Hepatocyte (in vitro differentiated cells): ENCODE results near the gene TMEM196. TPM values are rescaled to one million over a fixed set of nuclear protein-coding genes. Genes with fewer than 3 reads are reported as not detected.

Experiments used
- DNase-seq: peaks from one replicate; pipeline ENCODE4 v3.0.0-alpha.2; 2016; ENCODE audit warnings: low spot score
- H2AFZ ChIP-seq: fragments of 200-600 bp; sonication (generic); 2 replicates; pipeline ENCODE4 v1.6.0; 2016; ENCODE audit warnings: antibody characterized with exemption, mild to moderate bottlenecking
- H3K27ac ChIP-seq: fragments of 200-600 bp; sonication (generic); 2 replicates; pipeline ENCODE4 v1.5.1; 2016; ENCODE audit warnings: mild to moderate bottlenecking
- H3K27me3 ChIP-seq: fragments of 200-600 bp; sonication (generic); 2 replicates; pipeline ENCODE4 v1.6.1; 2016
- H3K36me3 ChIP-seq: fragments of 200-600 bp; sonication (generic); replicated peaks from 2 replicates; pipeline ENCODE4 v1.5.1; 2016; ENCODE audit warnings: low read depth; ENCODE audit not compliant: insufficient read depth
- H3K4me1 ChIP-seq: fragments of 200-600 bp; sonication (generic); 2 replicates; pipeline ENCODE4 v1.5.1; 2016; ENCODE audit warnings: mild to moderate bottlenecking, moderate library complexity; ENCODE audit not compliant: insufficient read depth
- H3K4me2 ChIP-seq: fragments of 200-600 bp; sonication (generic); 2 replicates; pipeline ENCODE4 v1.6.0; 2016
- H3K4me3 ChIP-seq: fragments of 200-600 bp; sonication (generic); 2 replicates; pipeline ENCODE4 v1.5.1; 2016; ENCODE audit warnings: mild to moderate bottlenecking
- H3K79me2 ChIP-seq: fragments of 200-600 bp; sonication (generic); 2 replicates; pipeline ENCODE4 v1.6.0; 2017; ENCODE audit warnings: mild to moderate bottlenecking
- H3K9me2 ChIP-seq: fragments of 200-600 bp; sonication (generic); replicated peaks from 2 replicates; pipeline ENCODE4 v1.6.0; 2017; ENCODE audit warnings: mild to moderate bottlenecking; ENCODE audit not compliant: insufficient read depth
- H3K9me3 ChIP-seq: fragments of 200-600 bp; sonication (generic); 2 replicates; pipeline ENCODE4 v1.5.1; 2016; ENCODE audit warnings: low read depth, mild to moderate bottlenecking
- H4K20me1 ChIP-seq: fragments of 200-600 bp; sonication (generic); 2 replicates; pipeline ENCODE4 v1.6.0; 2016; ENCODE audit warnings: mild to moderate bottlenecking; ENCODE audit not compliant: insufficient read depth, poor library complexity, severe bottlenecking
- EZH2 ChIP-seq: fragments of 200-600 bp; sonication (generic); IDR thresholded peaks from 2 replicates; pipeline ENCODE4 v1.6.1; 2016; ENCODE audit warnings: antibody characterized with exemption, mild to moderate bottlenecking, borderline replicate concordance
- EZH2phosphoT487 ChIP-seq: fragments of 200-600 bp; sonication (generic); IDR thresholded peaks from one replicate; pipeline ENCODE4 v1.6.1; 2018; ENCODE audit warnings: antibody characterized with exemption, mild to moderate bottlenecking, low read depth, moderate library complexity; ENCODE audit not compliant: unreplicated experiment, severe bottlenecking
- WGBS: methylation state at CpG from one replicate; pipeline ENCODE4 v1.1.6; 2016; ENCODE audit warnings: low lambda C conversion rate; ENCODE audit errors: missing lambda C conversion rate; 5-methylcytosine and 5-hydroxymethylcytosine counted together
- polyA plus RNA-seq: library from polyadenylated mRNA; unstranded; fragments of >200 nt; fragmentation: Nextera tagmentation; extraction: Ambion mirVana; gene quantifications from 2 replicates; pipeline ENCODE4 v1.2.1, GENCODE V29; 2016
- total RNA-seq: library from RNA; depleted of rRNA; stranded (reverse); fragments of >200 nt; gene quantifications from 2 replicates; pipeline ENCODE4 v1.2.3, GENCODE V29; 2014
- TF ChIP-seq, protein P1 (sequence below): fragments of 200-600 bp; sonication (generic); IDR thresholded peaks from 2 replicates; pipeline ENCODE4 v1.5.1; 2016; ENCODE audit warnings: antibody characterized with exemption, mild to moderate bottlenecking; ENCODE audit not compliant: poor library complexity

TMEM196 gene
- total and polyA plus RNA-seq, 2 experiments from 2014 or later, result 0.17 TPM; not detected in 1

DNA sequence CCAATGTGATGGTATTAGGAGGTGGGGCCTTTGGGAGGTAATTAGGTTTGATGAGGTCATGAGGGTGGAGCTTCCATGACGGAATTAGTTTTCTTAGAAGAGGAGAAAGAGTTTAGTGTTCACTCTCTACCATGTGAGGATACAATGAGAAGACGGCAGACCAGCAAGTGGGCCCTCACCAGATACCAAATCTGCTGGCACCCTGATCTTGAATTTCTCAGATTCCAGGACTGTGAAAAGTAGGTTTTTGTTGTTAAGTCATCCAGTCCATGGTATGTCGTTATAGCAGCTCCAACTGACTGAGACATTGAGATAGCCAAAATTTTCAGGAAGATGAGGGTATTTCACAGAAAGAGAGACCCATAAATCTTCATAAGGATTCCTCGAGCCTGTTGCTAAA, 3.6 kb upstream of the TMEM196 start:
- H4K20me1 ChIP-seq, result no peaks in the 10 kb centered on the region
- H3K36me3 ChIP-seq, result no peaks in the 10 kb centered on the region
- no peak overlapping the region for H3K27ac ChIP-seq
- peaks cover 3% of the 10 kb centered on the region for H3K4me1 ChIP-seq
- H3K27me3 ChIP-seq, result peaks cover 20% of the 10 kb centered on the region
- WGBS, result 68% methylated on average over 4 of the region's 4 CpGs
- H3K9me2 ChIP-seq, result no peaks in the 10 kb centered on the region
- no peak overlapping the region for H3K4me2 ChIP-seq
- DNase-seq, result no peak
- no peak overlapping the region for H2AFZ ChIP-seq
- no peaks in the 10 kb centered on the region for H3K9me3 ChIP-seq
- H3K79me2 ChIP-seq, result no peaks in the 10 kb centered on the region
- no peak overlapping the region for H3K4me3 ChIP-seq
- TF ChIP-seq EZH2 (no peak), EZH2phosphoT487 (no peak)
- TF ChIP-seq, protein P1, sequence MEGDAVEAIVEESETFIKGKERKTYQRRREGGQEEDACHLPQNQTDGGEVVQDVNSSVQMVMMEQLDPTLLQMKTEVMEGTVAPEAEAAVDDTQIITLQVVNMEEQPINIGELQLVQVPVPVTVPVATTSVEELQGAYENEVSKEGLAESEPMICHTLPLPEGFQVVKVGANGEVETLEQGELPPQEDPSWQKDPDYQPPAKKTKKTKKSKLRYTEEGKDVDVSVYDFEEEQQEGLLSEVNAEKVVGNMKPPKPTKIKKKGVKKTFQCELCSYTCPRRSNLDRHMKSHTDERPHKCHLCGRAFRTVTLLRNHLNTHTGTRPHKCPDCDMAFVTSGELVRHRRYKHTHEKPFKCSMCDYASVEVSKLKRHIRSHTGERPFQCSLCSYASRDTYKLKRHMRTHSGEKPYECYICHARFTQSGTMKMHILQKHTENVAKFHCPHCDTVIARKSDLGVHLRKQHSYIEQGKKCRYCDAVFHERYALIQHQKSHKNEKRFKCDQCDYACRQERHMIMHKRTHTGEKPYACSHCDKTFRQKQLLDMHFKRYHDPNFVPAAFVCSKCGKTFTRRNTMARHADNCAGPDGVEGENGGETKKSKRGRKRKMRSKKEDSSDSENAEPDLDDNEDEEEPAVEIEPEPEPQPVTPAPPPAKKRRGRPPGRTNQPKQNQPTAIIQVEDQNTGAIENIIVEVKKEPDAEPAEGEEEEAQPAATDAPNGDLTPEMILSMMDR, result no peak

DNA sequence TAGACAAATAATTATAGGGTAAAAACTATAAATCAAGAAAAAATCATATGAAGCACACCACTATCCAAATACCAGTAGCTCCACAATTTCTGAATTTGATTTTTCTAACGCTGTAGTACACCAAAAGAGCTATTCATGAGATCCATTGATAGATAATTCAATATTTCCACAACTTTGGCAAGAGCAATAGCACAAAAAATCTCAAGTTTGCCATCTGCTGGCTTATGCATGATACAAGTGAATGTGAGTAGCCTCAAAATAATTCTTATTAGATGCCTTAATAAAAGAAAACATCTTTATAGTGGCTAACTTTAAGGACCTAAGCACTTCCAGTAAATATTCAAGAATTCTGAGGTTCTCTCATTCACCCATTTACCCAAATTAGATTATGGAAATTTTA, 2.2 kb upstream of the TMEM196 start:
- Histone ChIP-seq H3K36me3 (no peaks in the 10 kb centered on the region), H4K20me1 (no peaks in the 10 kb centered on the region), H2AFZ (no peak overlapping the region), H3K4me3 (no peak overlapping the region), H3K79me2 (no peaks in the 10 kb centered on the region), H3K27me3 (peaks cover 28% of the 10 kb centered on the region), H3K9me3 (no peaks in the 10 kb centered on the region), H3K4me1 (peaks cover 3% of the 10 kb centered on the region), H3K9me2 (no peaks in the 10 kb centered on the region), H3K27ac (no peak overlapping the region), H3K4me2 (no peak overlapping the region)
- WGBS, result 79% methylated on average over 1 of the region's 1 CpG
- TF ChIP-seq, protein P1, result no peak
- TF ChIP-seq EZH2phosphoT487 (no peak), EZH2 (no peak)
- DNase-seq, result no peak

DNA sequence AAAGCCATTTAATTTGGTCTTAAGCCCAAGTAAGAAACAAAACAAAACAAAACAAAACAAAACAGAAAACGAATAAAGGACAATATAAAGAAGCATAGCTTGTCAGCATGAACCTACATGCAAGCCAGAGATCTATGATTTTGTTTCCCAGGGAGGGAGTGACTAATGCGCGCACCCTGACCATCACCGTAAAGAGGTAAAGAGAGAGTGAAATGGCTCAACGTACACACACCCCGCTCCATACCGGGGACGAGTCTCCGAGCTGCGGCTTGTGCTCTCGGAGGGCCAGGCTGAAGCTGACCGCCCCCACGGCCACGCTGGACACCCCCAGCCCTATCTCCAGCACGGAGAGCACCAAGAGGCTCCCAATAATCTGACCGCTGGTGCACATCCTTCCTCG, 1.1 kb downstream of the TMEM196 start:
- H3K27me3 ChIP-seq, result peaks cover 28% of the 10 kb centered on the region
- H3K4me3 ChIP-seq, result peak overlapping the region; percentile 44
- H3K4me1 ChIP-seq, result peaks cover 3% of the 10 kb centered on the region
- no peaks in the 10 kb centered on the region for H3K36me3 ChIP-seq
- H3K9me2 ChIP-seq, result no peaks in the 10 kb centered on the region
- H3K79me2 ChIP-seq, result no peaks in the 10 kb centered on the region
- H2AFZ ChIP-seq, result no peak overlapping the region
- peak overlapping the region; percentile 96 for H3K4me2 ChIP-seq
- H4K20me1 ChIP-seq, result no peaks in the 10 kb centered on the region
- TF ChIP-seq EZH2, result no peak
- TF ChIP-seq, protein P1, result no peak
- no peak for TF ChIP-seq EZH2phosphoT487
- no peak overlapping the region for H3K27ac ChIP-seq
- 8% methylated on average over 17 of the region's 17 CpGs for WGBS
- no peak for DNase-seq
- no peaks in the 10 kb centered on the region for H3K9me3 ChIP-seq

DNA sequence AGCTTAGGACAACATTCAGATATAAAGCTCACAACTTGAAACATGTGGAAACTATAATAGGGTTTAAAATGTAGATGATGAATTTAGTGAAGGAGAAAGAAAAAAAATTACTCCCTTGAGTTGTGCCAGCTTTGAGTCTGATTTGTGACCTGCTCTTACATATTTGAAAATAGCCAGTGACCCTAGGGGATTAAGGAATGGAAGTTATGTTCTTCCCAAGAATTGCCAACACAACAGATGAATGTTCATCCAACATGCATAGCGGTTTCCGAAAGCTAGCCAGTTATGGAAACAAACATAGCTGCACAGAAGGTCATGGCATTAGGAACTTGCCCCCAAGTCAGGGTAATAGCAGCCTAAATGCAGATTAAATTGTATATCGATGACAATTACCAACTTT, 10.8 kb downstream of the TMEM196 start:
- H3K4me2 ChIP-seq, result no peak overlapping the region

More for the DNA sequence above, 10.8 kb downstream of the TMEM196 start:
- no peak overlapping the region for H3K4me3 ChIP-seq
- no peaks in the 10 kb centered on the region for H3K9me3 ChIP-seq
- H3K27me3 ChIP-seq, result no peaks in the 10 kb centered on the region
- H3K79me2 ChIP-seq, result no peaks in the 10 kb centered on the region
- TF ChIP-seq, protein P1, result no peak
- no peak for TF ChIP-seq EZH2
- TF ChIP-seq EZH2phosphoT487, result no peak
- H3K27ac ChIP-seq, result no peak overlapping the region
- WGBS, result 97% methylated on average over 3 of the region's 3 CpGs
- no peaks in the 10 kb centered on the region for H4K20me1 ChIP-seq
- no peaks in the 10 kb centered on the region for H3K4me1 ChIP-seq
- H3K36me3 ChIP-seq, result no peaks in the 10 kb centered on the region
- no peak for DNase-seq
- H3K9me2 ChIP-seq, result no peaks in the 10 kb centered on the region
- H2AFZ ChIP-seq, result no peak overlapping the region
